HFFc6 (cell line): ENCODE measurements around the gene PLCB2. TPM values are rescaled to one million over a fixed set of nuclear protein-coding genes. Genes with fewer than 3 reads are reported as not detected.

ENCODE experiments used
- DNase-seq: peaks from one replicate; pipeline ENCODE4 v3.0.0-alpha.2; 2018
- H3K27ac Mint-ChIP-seq: 2 replicates; pipeline ENCODE4 v1.8.0; 2020; ENCODE audit warnings: mild to moderate bottlenecking, mixed read lengths
- H3K27me3 Mint-ChIP-seq: 2 replicates; pipeline ENCODE4 v1.8.0; 2021; ENCODE audit warnings: mild to moderate bottlenecking, moderate library complexity, mixed read lengths; ENCODE audit not compliant: insufficient read depth
- H3K36me3 Mint-ChIP-seq: 2 replicates; pipeline ENCODE4 v1.8.0; 2021; ENCODE audit warnings: low read depth, mixed read lengths
- H3K4me1 Mint-ChIP-seq: 2 replicates; pipeline ENCODE4 v1.8.0; 2020; ENCODE audit warnings: low read depth, mixed read lengths
- H3K4me3 Mint-ChIP-seq: 2 replicates; pipeline ENCODE4 v1.8.0; 2020; ENCODE audit warnings: mild to moderate bottlenecking, moderate library complexity, mixed read lengths
- H3K9me3 Mint-ChIP-seq: 2 replicates; pipeline ENCODE4 v1.8.0; 2020; ENCODE audit warnings: mild to moderate bottlenecking, mixed read lengths
- CTCF ChIP-seq: fragments of 200-600 bp; sonication (generic); IDR thresholded peaks from 2 replicates; pipeline ENCODE4 v1.5.0; 2021; ENCODE audit warnings: antibody characterized with exemption, mild to moderate bottlenecking
- total RNA-seq, 6 experiments: library from RNA; stranded (reverse); fragmentation: NEBNext Ultra II Directional; extraction: Animal tissue kit (Norgen Biotek cat#: 25700); gene quantifications; 2 replicates in 1 of 6; 3 replicates in 5 of 6; pipeline ENCODE4 v1.2.3, GENCODE V29; 2021

Gene PLCB2
- total RNA-seq, 6 experiments from 2014 or later, result 0.12 to 1.0 (median 0.48) TPM

- no peak for TF ChIP-seq CTCF
- Mint-ChIP-seq H3K4me3 (no peak overlapping the region), H3K9me3 (no peaks in the 10 kb centered on the region), H3K27ac (peak overlapping the region; percentile 76; the same call in 1 of the 2 replicates), H3K4me1 (peaks cover 58% of the 10 kb centered on the region), H3K27me3 (peaks cover 5% of the 10 kb centered on the region), H3K36me3 (peaks cover 26% of the 10 kb centered on the region; the same call in 1 of the 2 replicates)
- no peak for DNase-seq
These were observed 26.8 kb upstream of the PLCB2 start for GRCh38 chr15:40334541-40334940.

GRCh38 chr15:40333922-40334492 is 26.3 kb upstream of the PLCB2 start:
- H3K36me3 Mint-ChIP-seq, result peaks cover 26% of the 10 kb centered on the region; the same call in 1 of the 2 replicates
- DNase-seq, result no peak
- no peak overlapping the region for H3K4me3 Mint-ChIP-seq
- peak overlapping the region; percentile 76 for H3K27ac Mint-ChIP-seq
- no peak for TF ChIP-seq CTCF
- no peaks in the 10 kb centered on the region for H3K9me3 Mint-ChIP-seq
- peaks cover 5% of the 10 kb centered on the region for H3K27me3 Mint-ChIP-seq
- peaks cover 58% of the 10 kb centered on the region for H3K4me1 Mint-ChIP-seq

GRCh38 chr15:40332113-40332781 is 24.5 kb upstream of the PLCB2 start:
- DNase-seq, result no peak
- H3K9me3 Mint-ChIP-seq, result no peaks in the 10 kb centered on the region
- H3K4me1 Mint-ChIP-seq, result peaks cover 62% of the 10 kb centered on the region
- TF ChIP-seq CTCF, result no peak
- H3K4me3 Mint-ChIP-seq, result no peak overlapping the region; the same call in 1 of the 2 replicates
- H3K27ac Mint-ChIP-seq, result peak overlapping the region; percentile 69; the same call in 1 of the 2 replicates
- peaks cover 7% of the 10 kb centered on the region for H3K27me3 Mint-ChIP-seq
- H3K36me3 Mint-ChIP-seq, result peaks cover 15% of the 10 kb centered on the region; the same call in 1 of the 2 replicates

- peaks cover 7% of the 10 kb centered on the region for H3K27me3 Mint-ChIP-seq
- no peak for TF ChIP-seq CTCF
- peaks cover 68% of the 10 kb centered on the region for H3K4me1 Mint-ChIP-seq
- peaks cover 15% of the 10 kb centered on the region; the same call in 1 of the 2 replicates for H3K36me3 Mint-ChIP-seq
- H3K4me3 Mint-ChIP-seq, result no peak overlapping the region; the same call in 1 of the 2 replicates
- no peak overlapping the region; the same call in 1 of the 2 replicates for H3K27ac Mint-ChIP-seq
- no peak for DNase-seq
- H3K9me3 Mint-ChIP-seq, result no peaks in the 10 kb centered on the region
These were observed 23.9 kb upstream of the PLCB2 start for GRCh38 chr15:40331637-40332036.

DNA sequence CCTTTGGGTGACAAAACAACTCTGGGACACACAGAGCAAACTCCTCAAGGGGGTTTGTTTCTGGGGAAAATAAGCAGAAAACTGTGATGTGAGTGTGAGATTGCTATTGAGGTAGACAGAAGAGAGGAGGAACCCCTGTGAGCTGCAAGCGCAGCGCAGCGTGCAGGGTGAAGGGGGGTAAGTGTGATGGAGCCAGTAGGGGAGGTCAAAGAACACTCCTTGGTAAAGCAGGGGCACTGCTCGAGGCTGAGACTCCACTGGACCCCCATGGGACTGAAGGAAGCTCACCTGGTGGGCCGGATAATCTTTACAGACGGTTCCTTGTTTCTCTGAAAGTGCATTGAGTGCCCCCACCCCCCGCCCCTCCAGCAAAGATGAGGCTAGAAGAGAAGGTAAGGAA is 23.3 kb upstream of the PLCB2 start:
- Mint-ChIP-seq H3K27ac (no peak overlapping the region; the same call in 1 of the 2 replicates), H3K4me1 (peaks cover 74% of the 10 kb centered on the region)

More for the DNA sequence above, 23.3 kb upstream of the PLCB2 start:
- DNase-seq, result no peak
- TF ChIP-seq CTCF, result no peak
- Mint-ChIP-seq H3K9me3 (no peaks in the 10 kb centered on the region), H3K36me3 (peaks cover 16% of the 10 kb centered on the region; the same call in 1 of the 2 replicates), H3K4me3 (no peak overlapping the region), H3K27me3 (peaks cover 7% of the 10 kb centered on the region)
